ENCODE measurements around the gene MTR.

- TF ChIP-seq CTCF (IDR thresholded peaks at IDR 0.05; ENCODE audit: low read depth, low read length, missing input control) (no peak), RAD21 (IDR thresholded peaks at IDR 0.05) (no peak), NR2F2 (IDR thresholded peaks at IDR 0.05) (no peak), TAF1 (conservative IDR thresholded peaks at IDR 0.05) (no peak), EGR1 (IDR thresholded peaks at IDR 0.05; ENCODE audit: low read depth in 2 of 2) (no peak)
- TF ChIP-seq, protein P1, sequence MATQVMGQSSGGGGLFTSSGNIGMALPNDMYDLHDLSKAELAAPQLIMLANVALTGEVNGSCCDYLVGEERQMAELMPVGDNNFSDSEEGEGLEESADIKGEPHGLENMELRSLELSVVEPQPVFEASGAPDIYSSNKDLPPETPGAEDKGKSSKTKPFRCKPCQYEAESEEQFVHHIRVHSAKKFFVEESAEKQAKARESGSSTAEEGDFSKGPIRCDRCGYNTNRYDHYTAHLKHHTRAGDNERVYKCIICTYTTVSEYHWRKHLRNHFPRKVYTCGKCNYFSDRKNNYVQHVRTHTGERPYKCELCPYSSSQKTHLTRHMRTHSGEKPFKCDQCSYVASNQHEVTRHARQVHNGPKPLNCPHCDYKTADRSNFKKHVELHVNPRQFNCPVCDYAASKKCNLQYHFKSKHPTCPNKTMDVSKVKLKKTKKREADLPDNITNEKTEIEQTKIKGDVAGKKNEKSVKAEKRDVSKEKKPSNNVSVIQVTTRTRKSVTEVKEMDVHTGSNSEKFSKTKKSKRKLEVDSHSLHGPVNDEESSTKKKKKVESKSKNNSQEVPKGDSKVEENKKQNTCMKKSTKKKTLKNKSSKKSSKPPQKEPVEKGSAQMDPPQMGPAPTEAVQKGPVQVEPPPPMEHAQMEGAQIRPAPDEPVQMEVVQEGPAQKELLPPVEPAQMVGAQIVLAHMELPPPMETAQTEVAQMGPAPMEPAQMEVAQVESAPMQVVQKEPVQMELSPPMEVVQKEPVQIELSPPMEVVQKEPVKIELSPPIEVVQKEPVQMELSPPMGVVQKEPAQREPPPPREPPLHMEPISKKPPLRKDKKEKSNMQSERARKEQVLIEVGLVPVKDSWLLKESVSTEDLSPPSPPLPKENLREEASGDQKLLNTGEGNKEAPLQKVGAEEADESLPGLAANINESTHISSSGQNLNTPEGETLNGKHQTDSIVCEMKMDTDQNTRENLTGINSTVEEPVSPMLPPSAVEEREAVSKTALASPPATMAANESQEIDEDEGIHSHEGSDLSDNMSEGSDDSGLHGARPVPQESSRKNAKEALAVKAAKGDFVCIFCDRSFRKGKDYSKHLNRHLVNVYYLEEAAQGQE (IDR thresholded peaks at IDR 0.05), result no peak
Measured at GRCh38 chr1:236953151-236953700, 158.1 kb downstream of the MTR start.
